DMS79 treated with DMSO at 0.1 percent for 48 hours (cell line): ENCODE measurements around the gene RNF135.
"Not testable (repeated sequence)": the region's sequence is repeated elsewhere in the genome, so short reads cannot be mapped to it uniquely, and the experiment has no call there.

Source experiments
- DNase-seq: peaks from one replicate; lab custom pipeline; 2025; lab: John Stamatoyannopoulos, UW

The RNF135 gene

DNA sequence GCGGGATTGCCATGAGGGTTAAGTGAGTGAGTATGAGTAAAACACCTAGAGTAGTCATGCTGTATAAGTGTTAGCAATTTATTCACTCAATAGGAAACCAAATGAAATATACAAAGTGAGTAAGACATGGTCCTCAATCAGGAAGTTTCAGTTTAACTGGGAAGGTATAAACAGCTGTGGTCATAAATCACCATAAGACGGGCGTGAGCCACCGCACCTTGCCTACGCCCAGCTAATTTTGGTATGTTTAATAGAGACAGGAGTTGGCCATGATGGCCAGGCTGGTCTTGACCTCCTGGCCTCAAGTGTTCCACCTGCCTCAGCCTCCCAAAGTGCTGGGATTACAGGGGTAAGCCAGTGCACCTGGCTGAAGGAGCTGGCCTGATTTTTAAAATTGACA, 27.0 kb downstream of the RNF135 start:
- no peak for DNase-seq

GRCh38 chr17:31002047-31002446, 31.2 kb downstream of the RNF135 start:
- no peak for DNase-seq

DNA sequence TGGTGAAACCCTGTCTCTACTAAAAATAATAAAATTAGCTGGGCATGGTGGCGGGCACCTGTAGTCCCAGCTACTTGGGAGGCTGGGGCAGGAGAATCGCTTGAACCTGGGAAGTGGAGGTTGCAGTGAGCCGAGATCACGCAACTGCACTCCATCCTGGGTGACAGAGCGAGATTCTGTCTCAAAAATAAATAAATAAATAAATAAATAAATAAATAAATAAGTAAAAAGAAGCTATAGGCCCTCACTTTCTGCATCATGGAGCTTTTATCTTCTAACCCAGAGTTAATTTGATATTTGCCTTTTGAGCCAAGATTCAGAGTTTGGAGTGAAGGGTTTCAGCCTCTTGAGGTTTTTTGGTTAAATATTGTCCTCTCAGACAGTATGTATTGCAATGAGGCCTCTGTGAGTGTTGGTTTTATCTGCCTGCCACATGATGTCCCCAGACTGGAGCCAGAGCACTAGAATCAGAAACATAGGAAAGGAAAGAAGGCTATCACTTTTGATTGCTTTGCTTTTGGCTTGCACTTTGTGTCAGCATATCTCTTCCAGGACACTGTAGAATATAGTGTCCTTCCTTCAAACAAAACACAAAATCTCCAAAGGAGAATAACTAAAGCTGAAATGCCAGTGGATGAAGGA, 32.5 kb downstream of the RNF135 start:
- DNase-seq = no peak

- no peak for DNase-seq
Observed at GRCh38 chr17:31004160-31004559, 33.3 kb downstream of the RNF135 start.

DNA sequence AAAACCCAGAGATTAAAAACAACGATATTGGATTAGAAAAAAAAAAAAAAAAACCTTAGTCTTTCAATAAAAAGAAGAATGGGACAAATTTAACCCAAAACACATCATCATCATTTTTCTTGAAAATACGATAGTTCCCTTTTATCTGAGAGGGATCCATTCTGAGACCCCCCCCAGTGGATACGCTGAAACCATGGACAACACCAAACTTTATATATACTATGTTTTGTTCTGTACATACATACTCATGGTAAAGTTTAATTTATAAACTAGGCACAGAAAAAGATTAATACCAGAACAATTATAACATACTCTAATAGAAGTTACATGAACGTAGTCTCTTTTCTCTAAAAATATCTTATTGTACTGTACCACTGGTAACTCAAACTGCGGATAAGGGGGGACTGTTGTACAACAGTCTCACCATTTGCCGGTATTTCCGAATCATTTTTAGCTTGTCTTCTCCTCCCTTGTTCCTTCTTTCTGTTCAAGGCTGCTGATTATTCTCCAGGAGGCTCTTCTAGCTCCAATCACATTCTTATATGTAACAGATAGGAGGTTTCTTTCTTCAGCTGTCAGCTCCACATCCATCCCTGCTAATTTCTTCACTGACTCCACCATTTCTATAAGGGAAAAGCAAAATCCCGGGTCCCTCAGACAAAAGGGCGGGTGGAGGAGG, 37.0 kb downstream of the RNF135 start:
- DNase-seq = no peak

- peak; percentile 57 for DNase-seq
Observed at GRCh38 chr17:31008374-31009041, 37.7 kb downstream of the RNF135 start.

- peak; percentile 48 for DNase-seq
Observed at GRCh38 chr17:31009042-31009702, 38.3 kb downstream of the RNF135 start.

- DNase-seq = not testable (repeated sequence)
Observed at GRCh38 chr17:31010014-31010413, 39.2 kb downstream of the RNF135 start.

- DNase-seq = no peak
Observed at GRCh38 chr17:31013844-31014243, 43.0 kb downstream of the RNF135 start.

- no peak for DNase-seq
Observed at GRCh38 chr17:31015639-31016038, 44.8 kb downstream of the RNF135 start.

GRCh38 chr17:31019004-31019403, 48.2 kb downstream of the RNF135 start:
- no peak for DNase-seq

DNA sequence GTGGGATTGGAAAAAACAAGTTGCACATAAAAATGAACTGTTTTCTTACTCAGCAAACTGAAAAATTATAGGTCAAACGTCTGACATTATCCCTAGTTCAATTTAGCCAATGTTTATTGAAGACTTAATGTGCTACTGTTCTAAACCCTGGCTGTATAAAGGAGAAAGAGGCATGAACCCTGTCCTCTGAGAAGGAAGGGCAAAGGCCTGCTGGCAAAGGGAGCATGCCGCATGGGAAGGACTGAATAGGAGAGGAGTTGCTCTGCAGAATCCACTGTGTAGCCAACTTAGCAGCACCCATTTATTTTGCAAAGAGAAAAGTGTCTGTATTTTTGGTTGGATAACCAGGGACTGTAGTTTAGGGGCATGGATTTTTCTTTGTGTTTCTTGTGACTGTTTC, 52.3 kb downstream of the RNF135 start:
- not testable (repeated sequence) for DNase-seq

GRCh38 chr17:31031841-31032240, 61.0 kb downstream of the RNF135 start:
- DNase-seq = no peak

- DNase-seq = not testable (repeated sequence)
Observed at GRCh38 chr17:31035611-31036010, 64.8 kb downstream of the RNF135 start.

- not testable (repeated sequence) for DNase-seq
Observed at GRCh38 chr17:31040837-31041236, 70.0 kb downstream of the RNF135 start.

DNA sequence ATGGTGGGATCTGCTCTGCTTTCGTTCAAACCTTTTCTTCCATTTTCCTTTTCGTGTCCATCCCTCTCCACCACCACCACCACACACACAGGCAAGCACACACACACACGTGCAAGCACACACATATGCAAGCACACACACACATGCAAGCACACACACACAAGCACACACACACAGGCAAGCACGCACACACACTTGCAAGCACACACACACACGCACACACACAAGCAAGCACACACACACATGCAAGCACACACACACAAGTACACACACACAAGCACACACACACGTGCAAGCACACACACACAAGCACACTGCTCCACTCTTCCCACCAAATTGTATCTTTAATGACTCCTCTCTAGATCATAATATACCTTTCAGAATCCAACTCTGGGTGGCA, 71.5 kb downstream of the RNF135 start:
- not testable (repeated sequence) for DNase-seq

GRCh38 chr17:31046856-31047425, 76.1 kb downstream of the RNF135 start:
- not testable (repeated sequence) for DNase-seq

- DNase-seq = no peak
Observed at GRCh38 chr17:31048142-31048541, 77.3 kb downstream of the RNF135 start.

DNA sequence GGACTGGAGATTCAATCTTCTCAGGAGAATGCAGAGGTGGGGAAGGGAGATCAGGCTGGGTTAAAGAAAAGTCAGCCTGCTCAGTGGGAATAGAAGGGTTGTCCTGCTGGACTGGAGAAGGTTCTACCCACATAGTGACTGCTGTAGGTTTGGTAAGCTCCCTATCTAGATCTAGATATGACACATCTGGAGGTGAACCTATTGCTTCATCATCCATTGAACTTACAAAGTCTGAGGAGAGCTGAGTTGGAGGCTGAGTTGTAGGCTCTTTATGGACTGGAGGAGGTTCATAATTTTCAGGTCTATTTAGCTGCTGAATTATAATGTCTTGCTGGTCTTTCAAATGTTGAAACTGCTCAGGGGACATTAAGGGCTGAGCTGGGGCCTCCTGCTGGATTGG, 77.9 kb downstream of the RNF135 start:
- no peak for DNase-seq
